Measurements from ENCODE around the gene JAM3. TPM values are rescaled to one million over a fixed set of nuclear protein-coding genes. Genes with fewer than 3 reads are reported as not detected.

The JAM3 gene
- total and polyA plus RNA-seq, 9 of the 15 experiments (the other 6 are each of a cell fraction or from before 2014, with no cell fraction given): 0.22 to 0.76 (median 0.40) TPM

DNA sequence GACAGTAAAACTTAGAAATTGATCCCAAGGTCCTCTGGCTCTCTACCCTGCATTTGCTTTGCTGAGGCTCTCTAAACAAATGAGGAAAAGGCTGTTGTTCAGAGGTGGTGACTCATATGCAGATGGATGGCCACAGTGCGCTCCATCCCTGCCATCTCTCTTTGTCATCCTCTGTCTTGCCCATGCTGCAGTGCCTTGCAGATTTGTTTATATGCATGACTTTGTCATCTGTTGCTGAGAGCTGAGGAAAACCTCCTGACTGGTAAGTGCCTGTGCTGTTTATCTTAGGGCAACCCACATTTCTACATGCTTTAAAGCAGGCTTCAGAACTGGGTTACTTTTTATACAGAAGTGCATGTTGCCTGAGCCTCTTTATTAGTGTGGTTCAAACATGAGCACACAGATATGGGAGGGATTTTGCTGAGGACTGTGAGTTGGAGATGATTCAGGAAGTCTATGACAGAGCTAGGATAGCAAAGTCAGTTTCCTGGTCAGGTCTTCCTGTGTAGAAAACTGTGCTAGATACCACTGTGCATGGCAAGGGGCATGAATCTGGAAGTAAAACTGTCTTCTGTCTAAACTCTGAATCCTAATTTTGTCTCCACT, 57.4 kb downstream of the JAM3 start (continued):
- TF ChIP-seq, protein P1, sequence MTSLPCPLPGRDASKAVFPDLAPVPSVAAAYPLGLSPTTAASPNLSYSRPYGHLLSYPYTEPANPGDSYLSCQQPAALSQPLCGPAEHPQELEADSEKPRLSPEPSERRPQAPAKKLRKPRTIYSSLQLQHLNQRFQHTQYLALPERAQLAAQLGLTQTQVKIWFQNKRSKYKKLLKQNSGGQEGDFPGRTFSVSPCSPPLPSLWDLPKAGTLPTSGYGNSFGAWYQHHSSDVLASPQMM (CRISPR knock-in tag; IDR thresholded peaks at IDR 0.05): no peak

DNA sequence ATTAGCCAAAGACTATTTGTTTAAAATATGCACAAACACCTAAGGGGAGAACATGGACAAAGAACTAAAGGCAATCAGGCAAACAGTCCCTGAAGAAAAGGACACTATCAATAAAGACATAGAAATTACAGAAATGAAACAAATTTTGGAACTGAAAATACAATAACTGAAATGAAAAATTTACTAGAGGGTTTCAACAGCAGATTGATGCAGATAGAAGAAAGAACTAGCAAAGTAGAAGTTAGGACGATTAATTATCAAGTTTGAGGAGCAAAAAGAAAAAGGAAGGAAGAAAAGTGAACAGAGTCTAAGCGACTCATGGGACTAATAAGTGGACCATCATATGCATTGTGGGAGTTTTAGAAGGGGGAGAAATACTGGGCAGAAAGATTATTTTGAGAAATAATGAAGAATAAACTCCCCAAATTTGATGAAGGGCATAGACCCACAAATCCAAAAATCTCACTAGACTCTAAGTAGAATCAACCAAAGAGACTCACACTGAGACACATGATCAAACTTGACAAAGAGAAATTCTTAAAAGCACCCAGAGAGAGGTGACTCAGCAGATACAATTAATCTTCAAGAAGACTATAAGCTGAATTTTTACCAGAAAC, 62.9 kb downstream of the JAM3 start:
- Histone ChIP-seq H3K9ac (ENCODE audit: insufficient read depth in 1 of 2, low read depth in 2 of 2, low read length in 2 of 2) (no peak overlapping the region), H3K4me1 (replicated peaks in 1 of 2; ENCODE audit: control insufficient read depth in 2 of 2, insufficient read depth in 2 of 2, low read length in 2 of 2) (no peaks in the 10 kb centered on the region), H3K4me3 (no peak overlapping the region), H3K79me2 (ENCODE audit: control insufficient read depth, insufficient read depth, low read length) (no peaks in the 10 kb centered on the region), H3K36me3 (ENCODE audit: control insufficient read depth, insufficient read depth, low read length) (no peaks in the 10 kb centered on the region), H3K27ac (ENCODE audit: extremely low read depth, low read depth, low read length) (no peak overlapping the region), H3K4me2 (ENCODE audit: insufficient read depth, low read length) (no peak overlapping the region), H3K9me3 (replicated peaks; ENCODE audit: control insufficient read depth, insufficient read depth, low read depth, low read length) (no peaks in the 10 kb centered on the region), H3K9me1 (ENCODE audit: control insufficient read depth, insufficient read depth, low read length) (no peaks in the 10 kb centered on the region), H2AFZ (ENCODE audit: low read depth, low read length) (no peak overlapping the region), H3K27me3 (ENCODE audit: control insufficient read depth in 2 of 2, insufficient read depth in 2 of 2, low read length in 2 of 2) (peaks cover 0 to 2% of the 10 kb centered on the region in 2 experiments; a peak in 1 of 5 replicates), H4K20me1 (replicated peaks; ENCODE audit: control insufficient read depth, insufficient read depth, low read length) (no peaks in the 10 kb centered on the region)
- no TSS peak for BruUV-seq (replicated peaks)
- WGBS (ENCODE audit: insufficient coverage, low coverage, missing lambda C conversion rate): 0% methylated on average over 2 of the region's 2 CpGs
- no peak for ATAC-seq
- FAIRE-seq: no peak
- no peak for DNase-seq (ENCODE audit: extremely low read depth in 1 of 4, low spot score in 3 of 4)
- POLR2A ChIA-PET: no interaction called here
- CTCF ChIA-PET (ENCODE audit: low intra/inter-chr PET ratio): no interaction called here
- in situ Hi-C loops (cut with MboI) (no loop called here), intact Hi-C loops (cut with micrococcal nuclease) (no loop called here)
- TF ChIP-seq TRIM28 (IDR thresholded peaks at IDR 0.05) (peak; percentile 67; the same call in 1 of the 2 replicates), NFE2L1 (tag; IDR thresholded peaks at IDR 0.05; ENCODE audit: borderline replicate concordance, low read depth) (no peak), FOXA3 (CRISPR knock-in tag; conservative IDR thresholded peaks at IDR 0.05 in 1 of 2, IDR thresholded peaks at IDR 0.05 in 1 of 2) (no peak), CREM (IDR thresholded peaks at IDR 0.05; ENCODE audit: low read depth) (no peak), NR2C1 (IDR thresholded peaks at IDR 0.05) (no peak), NR2C1 (tag; IDR thresholded peaks at IDR 0.05) (no peak), CBX3 (IDR thresholded peaks at IDR 0.05; ENCODE audit: borderline replicate concordance in 1 of 2, low read length in 2 of 2) (peak in 1 of 2 experiments; percentile 37; a peak in 1 of 3 replicates), COPS2 (conservative IDR thresholded peaks at IDR 0.05) (no peak), CHD1 (IDR thresholded peaks at IDR 0.05; ENCODE audit: low read length) (no peak), ZNF717 (CRISPR knock-in tag; IDR thresholded peaks at IDR 0.05) (no peak)
- TF ChIP-seq, protein P2, sequence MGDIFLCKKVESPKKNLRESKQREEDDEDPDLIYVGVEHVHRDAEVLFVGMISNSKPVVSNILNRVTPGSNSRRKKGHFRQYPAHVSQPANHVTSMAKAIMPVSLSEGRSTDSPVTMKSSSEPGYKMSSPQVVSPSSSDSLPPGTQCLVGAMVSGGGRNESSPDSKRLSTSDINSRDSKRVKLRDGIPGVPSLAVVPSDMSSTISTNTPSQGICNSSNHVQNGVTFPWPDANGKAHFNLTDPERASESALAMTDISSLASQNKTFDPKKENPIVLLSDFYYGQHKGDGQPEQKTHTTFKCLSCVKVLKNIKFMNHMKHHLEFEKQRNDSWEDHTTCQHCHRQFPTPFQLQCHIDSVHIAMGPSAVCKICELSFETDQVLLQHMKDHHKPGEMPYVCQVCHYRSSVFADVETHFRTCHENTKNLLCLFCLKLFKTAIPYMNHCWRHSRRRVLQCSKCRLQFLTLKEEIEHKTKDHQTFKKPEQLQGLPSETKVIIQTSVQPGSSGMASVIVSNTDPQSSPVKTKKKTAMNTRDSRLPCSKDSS (IDR thresholded peaks at IDR 0.05; ENCODE audit: low read depth, partially characterized antibody): peak; percentile 71
- TF ChIP-seq, protein P3, sequence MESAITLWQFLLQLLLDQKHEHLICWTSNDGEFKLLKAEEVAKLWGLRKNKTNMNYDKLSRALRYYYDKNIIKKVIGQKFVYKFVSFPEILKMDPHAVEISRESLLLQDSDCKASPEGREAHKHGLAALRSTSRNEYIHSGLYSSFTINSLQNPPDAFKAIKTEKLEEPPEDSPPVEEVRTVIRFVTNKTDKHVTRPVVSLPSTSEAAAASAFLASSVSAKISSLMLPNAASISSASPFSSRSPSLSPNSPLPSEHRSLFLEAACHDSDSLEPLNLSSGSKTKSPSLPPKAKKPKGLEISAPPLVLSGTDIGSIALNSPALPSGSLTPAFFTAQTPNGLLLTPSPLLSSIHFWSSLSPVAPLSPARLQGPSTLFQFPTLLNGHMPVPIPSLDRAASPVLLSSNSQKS (CRISPR knock-in tag; IDR thresholded peaks at IDR 0.05): no peak
- TF ChIP-seq, protein P4, sequence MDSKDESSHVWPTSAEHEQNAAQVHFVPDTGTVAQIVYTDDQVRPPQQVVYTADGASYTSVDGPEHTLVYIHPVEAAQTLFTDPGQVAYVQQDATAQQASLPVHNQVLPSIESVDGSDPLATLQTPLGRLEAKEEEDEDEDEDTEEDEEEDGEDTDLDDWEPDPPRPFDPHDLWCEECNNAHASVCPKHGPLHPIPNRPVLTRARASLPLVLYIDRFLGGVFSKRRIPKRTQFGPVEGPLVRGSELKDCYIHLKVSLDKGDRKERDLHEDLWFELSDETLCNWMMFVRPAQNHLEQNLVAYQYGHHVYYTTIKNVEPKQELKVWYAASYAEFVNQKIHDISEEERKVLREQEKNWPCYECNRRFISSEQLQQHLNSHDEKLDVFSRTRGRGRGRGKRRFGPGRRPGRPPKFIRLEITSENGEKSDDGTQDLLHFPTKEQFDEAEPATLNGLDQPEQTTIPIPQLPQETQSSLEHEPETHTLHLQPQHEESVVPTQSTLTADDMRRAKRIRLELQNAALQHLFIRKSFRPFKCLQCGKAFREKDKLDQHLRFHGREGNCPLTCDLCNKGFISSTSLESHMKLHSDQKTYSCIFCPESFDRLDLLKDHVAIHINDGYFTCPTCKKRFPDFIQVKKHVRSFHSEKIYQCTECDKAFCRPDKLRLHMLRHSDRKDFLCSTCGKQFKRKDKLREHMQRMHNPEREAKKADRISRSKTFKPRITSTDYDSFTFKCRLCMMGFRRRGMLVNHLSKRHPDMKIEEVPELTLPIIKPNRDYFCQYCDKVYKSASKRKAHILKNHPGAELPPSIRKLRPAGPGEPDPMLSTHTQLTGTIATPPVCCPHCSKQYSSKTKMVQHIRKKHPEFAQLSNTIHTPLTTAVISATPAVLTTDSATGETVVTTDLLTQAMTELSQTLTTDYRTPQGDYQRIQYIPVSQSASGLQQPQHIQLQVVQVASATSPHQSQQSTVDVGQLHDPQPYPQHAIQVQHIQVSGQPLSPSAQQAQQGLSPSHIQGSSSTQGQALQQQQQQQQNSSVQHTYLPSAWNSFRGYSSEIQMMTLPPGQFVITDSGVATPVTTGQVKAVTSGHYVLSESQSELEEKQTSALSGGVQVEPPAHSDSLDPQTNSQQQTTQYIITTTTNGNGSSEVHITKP (IDR thresholded peaks at IDR 0.05; ENCODE audit: partially characterized antibody): no peak
